Measurements from ENCODE around the gene PCID2.

The PCID2 gene

DNA sequence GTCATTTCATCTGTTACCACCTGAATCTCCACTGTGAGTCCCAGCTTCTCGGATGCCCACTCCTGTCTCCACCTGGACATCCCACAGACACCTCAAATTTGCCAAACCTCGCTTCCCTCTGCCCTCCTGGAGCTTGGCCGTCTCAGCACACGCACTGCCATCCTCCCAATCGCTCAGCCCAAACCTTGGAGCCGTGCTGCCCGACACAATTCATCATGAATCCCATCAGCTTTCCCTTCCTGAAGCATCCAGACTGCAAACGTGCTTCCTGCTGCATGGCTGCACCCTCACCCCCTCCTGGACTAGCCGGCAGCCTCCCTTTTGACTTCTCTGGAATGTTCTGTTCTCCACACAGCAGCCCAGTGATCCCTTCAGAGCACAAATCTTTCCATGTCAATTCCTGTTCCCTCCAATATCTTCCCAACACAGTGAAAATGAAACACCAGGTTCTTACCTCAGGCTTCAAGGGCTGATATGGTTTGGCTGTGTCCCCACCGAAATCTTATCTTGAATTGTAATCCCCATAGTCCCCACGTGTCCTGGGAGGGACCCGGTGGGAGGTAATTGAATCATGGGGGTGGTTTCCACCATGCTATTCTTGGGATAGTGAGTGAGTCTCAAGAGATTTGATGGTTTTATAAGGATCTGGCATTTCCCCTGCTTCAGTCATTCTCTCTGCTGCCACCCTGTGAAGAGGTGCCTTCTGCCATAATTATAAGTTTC is 51.1 kb downstream of the PCID2 start:
- peaks cover 23% of the 10 kb centered on the region for H3K27me3 ChIP-seq (ENCODE audit: control insufficient read depth, insufficient read depth, low read length)
- H3K36me3 ChIP-seq (ENCODE audit: control insufficient read depth, insufficient read depth, low read length) = no peaks in the 10 kb centered on the region
- peaks cover 19% of the 10 kb centered on the region for H3K4me1 ChIP-seq (ENCODE audit: control insufficient read depth, insufficient read depth, low read length)
- no peak overlapping the region for H3K4me3 ChIP-seq (ENCODE audit: low read length)
- H3K9ac ChIP-seq (ENCODE audit: low read length) = no peak overlapping the region
- H3K9me3 ChIP-seq (ENCODE audit: control insufficient read depth, low read length) = no peaks in the 10 kb centered on the region

DNA sequence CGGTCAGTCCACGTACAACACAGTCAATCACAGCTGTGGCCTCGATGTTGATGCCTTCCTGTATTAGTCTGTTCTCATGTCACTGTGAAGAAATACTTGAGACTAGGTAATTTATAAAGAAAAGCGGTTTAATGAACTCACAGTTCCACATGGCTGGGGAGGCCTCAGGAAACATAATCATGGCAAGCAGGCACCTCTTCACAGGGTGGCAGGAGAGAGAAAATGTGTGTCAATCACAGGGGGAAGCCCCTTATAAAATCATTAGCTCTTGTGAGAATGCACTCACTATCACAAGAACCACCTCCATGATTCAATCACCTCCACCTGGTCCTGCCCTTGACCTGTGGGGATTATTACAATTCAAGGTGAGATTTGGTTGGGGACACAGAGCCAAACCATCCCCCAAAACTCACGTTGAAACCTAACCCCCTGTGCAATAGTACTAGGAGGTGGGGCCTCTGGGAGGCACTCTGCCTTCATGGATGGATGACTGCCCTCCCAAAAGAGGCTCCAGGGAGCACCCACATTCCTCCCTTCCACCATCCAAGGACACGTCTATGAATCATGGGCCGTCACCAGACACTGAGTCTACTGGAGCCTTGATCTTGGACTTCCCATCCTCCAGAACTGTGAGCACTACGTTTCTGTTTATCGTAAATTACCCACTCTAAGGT is 52.4 kb downstream of the PCID2 start:
- H3K9ac ChIP-seq (ENCODE audit: low read length) = no peak overlapping the region

DNA sequence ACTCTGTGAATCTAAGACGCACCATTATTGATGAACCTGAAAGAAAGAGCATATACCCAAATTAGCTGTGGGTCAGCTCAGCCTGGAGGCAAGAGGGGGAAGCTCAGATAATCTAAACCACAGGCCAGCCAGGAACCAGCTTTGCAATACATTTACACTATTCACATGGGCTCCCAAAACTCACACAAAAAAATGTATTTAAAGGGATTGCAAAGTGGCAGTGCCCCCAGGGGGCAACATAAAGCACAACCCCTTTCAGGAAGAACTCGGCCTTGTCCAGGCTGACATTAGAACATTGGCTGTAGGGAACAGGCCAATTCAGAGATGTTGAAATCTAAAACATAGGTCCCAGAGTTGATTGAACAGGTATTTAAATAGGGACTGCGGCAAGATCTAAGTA is 53.3 kb downstream of the PCID2 start:
- no peak overlapping the region for H3K9ac ChIP-seq (ENCODE audit: low read length)
- peaks cover 24% of the 10 kb centered on the region for H3K27me3 ChIP-seq (ENCODE audit: control insufficient read depth, insufficient read depth, low read length)
- H3K9me3 ChIP-seq (ENCODE audit: control insufficient read depth, low read length) = no peaks in the 10 kb centered on the region
- no peak overlapping the region for H3K4me3 ChIP-seq (ENCODE audit: low read length)
- peaks cover 20% of the 10 kb centered on the region for H3K4me1 ChIP-seq (ENCODE audit: control insufficient read depth, insufficient read depth, low read length)
- no peaks in the 10 kb centered on the region for H3K36me3 ChIP-seq (ENCODE audit: control insufficient read depth, insufficient read depth, low read length)

More for the DNA sequence above, 52.4 kb downstream of the PCID2 start:
- peaks cover 20% of the 10 kb centered on the region for H3K4me1 ChIP-seq (ENCODE audit: control insufficient read depth, insufficient read depth, low read length)
- H3K36me3 ChIP-seq (ENCODE audit: control insufficient read depth, insufficient read depth, low read length) = no peaks in the 10 kb centered on the region
- H3K27me3 ChIP-seq (ENCODE audit: control insufficient read depth, insufficient read depth, low read length) = peaks cover 25% of the 10 kb centered on the region
- H3K9me3 ChIP-seq (ENCODE audit: control insufficient read depth, low read length) = no peaks in the 10 kb centered on the region
- no peak overlapping the region for H3K4me3 ChIP-seq (ENCODE audit: low read length)

DNA sequence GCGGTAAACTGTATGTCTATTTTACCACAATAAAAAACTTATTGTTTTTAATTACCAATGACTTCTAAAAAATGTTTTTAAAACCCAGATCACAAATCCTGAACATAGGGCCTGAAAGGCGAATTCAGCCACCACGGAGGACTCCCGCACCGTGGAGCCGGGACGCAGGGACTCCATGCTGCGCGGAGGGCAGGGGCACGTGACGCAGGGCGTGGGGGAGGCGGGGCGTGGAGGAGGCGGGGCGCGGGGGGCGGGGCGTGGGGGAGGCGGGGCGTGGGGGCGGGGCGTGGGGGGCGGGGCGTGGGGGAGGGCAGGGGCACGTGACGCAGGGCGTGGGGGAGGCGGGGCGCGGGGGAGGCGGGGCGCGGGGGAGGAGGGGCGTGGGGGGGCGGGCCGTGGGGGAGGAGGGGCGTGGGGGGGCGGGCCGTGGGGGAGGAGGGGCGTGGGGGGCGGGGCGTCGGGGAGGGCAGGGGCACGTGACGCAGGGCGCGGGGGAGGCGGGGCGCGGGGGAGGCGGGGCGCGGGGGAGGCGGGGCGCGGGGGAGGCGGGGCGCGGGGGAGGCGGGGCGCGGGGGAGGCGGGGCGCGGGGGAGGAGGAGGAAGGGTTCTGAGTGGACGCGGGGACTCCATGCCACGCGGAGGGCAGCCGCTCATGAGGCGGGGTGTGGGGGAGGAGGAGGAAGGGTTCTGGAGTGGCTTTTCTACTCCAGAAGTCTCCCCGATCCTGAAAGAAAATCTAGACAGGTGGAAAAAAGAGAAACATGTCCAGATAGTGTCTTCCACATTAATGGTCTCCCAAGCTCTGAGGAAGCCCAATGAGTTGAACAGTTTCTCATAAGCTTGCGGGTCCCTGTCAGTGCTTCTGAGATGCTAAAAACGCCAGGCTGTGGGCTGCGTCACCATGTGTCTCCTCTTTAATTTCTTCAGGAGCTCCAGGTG is 54.4 kb downstream of the PCID2 start:
- Histone ChIP-seq H3K36me3 (ENCODE audit: control insufficient read depth, insufficient read depth, low read length) (no peaks in the 10 kb centered on the region), H3K9ac (ENCODE audit: low read length) (peak overlapping the region; percentile 70), H3K27me3 (ENCODE audit: control insufficient read depth, insufficient read depth, low read length) (peaks cover 21% of the 10 kb centered on the region), H3K9me3 (ENCODE audit: control insufficient read depth, low read length) (no peaks in the 10 kb centered on the region), H3K4me3 (ENCODE audit: low read length) (peak overlapping the region; percentile 55), H3K4me1 (ENCODE audit: control insufficient read depth, insufficient read depth, low read length) (peaks cover 20% of the 10 kb centered on the region)

DNA sequence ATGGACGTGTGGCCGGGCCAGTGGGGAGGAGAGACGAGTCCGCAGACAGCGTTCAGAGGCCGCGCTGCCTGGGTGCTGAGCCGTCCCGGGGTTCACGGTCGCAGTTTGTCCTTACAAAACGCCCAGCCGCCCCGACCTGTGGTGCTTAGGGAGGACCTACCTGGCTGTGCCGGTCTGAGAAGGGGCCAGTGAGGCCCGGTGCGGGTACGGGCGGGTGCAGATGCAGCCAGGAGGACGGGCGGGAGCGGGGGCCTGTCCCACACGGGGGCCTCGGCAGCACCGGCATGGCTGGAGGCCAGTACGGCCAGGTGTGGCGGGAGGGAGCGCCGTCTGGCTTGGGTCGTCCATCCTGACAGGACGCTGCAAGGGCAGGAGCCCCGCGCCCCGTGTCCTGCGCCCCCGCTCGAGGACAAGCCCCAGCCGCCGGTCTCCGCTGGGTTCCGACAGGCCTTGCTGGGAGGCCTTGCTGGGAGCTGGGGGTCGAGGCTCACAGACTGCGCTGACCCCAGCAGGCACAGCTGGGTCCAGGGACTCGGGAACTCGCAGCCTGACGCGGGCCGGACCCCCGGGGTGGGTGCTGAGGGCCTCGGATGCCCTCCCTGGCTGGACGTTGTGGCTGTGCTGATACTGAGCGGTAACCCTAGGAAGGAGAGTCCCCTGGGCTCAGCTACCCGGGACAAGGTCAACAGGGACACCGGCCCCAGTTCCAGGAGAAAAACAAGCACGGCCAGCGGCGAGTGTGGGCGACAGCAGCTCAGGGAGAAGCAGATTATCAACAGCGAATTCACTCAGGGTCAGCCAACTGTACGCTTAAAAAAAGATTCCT is 55.3 kb downstream of the PCID2 start:
- H3K4me1 ChIP-seq (ENCODE audit: control insufficient read depth, insufficient read depth, low read length) = peaks cover 18% of the 10 kb centered on the region
- H3K27me3 ChIP-seq (ENCODE audit: control insufficient read depth, insufficient read depth, low read length) = peaks cover 21% of the 10 kb centered on the region
- H3K36me3 ChIP-seq (ENCODE audit: control insufficient read depth, insufficient read depth, low read length) = no peaks in the 10 kb centered on the region
- peak overlapping the region; percentile 55 for H3K4me3 ChIP-seq (ENCODE audit: low read length)
- H3K9me3 ChIP-seq (ENCODE audit: control insufficient read depth, low read length) = no peaks in the 10 kb centered on the region
- peak overlapping the region; percentile 70 for H3K9ac ChIP-seq (ENCODE audit: low read length)

DNA sequence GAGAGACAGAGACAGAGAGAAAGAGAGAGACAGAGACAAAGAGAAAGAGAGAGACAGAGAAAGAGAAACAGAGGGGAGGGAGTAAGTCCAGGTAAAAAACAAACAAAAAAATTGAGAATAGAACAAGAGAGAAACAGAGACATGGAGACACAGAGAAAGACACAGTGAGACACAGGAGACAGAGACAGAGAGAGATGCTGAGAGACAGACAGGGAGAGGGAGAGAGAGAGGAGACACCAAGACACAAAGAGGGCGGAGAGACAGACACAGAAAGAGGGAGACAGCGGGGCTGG is 55.8 kb downstream of the PCID2 start:
- peaks cover 14% of the 10 kb centered on the region for H3K4me1 ChIP-seq (ENCODE audit: control insufficient read depth, insufficient read depth, low read length)
- H3K9ac ChIP-seq (ENCODE audit: low read length) = peak overlapping the region; percentile 70
- H3K4me3 ChIP-seq (ENCODE audit: low read length) = no peak overlapping the region
- H3K27me3 ChIP-seq (ENCODE audit: control insufficient read depth, insufficient read depth, low read length) = peaks cover 21% of the 10 kb centered on the region
- no peaks in the 10 kb centered on the region for H3K9me3 ChIP-seq (ENCODE audit: control insufficient read depth, low read length)
- no peaks in the 10 kb centered on the region for H3K36me3 ChIP-seq (ENCODE audit: control insufficient read depth, insufficient read depth, low read length)

DNA sequence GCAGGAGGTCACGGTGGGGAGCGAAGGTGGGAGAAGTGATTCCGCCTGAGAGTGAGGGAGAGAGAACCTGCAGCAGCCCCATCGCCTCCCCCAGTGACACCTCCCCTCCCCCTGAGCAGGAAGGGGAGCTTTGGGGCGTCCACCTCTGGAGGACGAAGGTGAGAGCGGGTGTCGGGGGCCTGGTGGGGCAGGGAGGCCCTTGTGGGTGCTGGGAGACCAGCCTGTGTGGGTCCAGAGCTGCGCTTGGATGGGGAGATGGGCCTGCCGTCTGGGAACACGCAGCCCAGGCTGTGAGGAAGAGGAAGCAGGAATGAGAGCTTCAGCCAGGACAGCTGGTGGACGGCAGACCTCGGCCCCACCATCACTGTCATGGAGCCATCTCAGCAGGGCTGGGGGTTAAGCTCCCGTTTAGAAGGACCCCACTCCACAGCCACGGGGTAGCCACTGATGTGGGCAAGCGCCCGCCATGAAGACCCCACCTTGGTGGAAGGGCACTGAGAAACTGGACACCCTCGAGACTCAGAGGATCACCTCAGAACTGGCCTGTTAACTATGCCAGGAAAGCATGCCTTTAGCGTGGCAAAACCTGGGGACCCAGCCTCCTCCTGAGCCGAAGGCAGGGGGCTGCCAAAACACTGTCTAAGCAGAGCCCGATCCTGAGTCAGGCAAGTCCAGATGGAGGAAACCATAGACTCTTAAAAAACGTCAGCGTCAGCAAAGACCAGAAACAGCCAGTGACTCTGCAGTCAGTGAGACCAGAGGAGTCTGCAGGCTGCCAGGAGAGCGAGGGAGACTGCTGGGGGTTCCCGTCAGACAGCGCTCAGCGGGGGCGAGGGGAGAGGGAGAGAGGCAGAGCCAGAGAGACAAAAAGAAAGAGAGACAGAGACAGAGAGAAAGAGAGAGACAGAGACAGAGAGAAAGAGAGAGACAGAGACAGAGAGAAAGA is 56.5 kb downstream of the PCID2 start:
- Histone ChIP-seq H3K4me1 (ENCODE audit: control insufficient read depth, insufficient read depth, low read length) (peaks cover 14% of the 10 kb centered on the region), H3K4me3 (ENCODE audit: low read length) (no peak overlapping the region), H3K27me3 (ENCODE audit: control insufficient read depth, insufficient read depth, low read length) (peaks cover 21% of the 10 kb centered on the region), H3K9ac (ENCODE audit: low read length) (no peak overlapping the region), H3K9me3 (ENCODE audit: control insufficient read depth, low read length) (no peaks in the 10 kb centered on the region), H3K36me3 (ENCODE audit: control insufficient read depth, insufficient read depth, low read length) (no peaks in the 10 kb centered on the region)

DNA sequence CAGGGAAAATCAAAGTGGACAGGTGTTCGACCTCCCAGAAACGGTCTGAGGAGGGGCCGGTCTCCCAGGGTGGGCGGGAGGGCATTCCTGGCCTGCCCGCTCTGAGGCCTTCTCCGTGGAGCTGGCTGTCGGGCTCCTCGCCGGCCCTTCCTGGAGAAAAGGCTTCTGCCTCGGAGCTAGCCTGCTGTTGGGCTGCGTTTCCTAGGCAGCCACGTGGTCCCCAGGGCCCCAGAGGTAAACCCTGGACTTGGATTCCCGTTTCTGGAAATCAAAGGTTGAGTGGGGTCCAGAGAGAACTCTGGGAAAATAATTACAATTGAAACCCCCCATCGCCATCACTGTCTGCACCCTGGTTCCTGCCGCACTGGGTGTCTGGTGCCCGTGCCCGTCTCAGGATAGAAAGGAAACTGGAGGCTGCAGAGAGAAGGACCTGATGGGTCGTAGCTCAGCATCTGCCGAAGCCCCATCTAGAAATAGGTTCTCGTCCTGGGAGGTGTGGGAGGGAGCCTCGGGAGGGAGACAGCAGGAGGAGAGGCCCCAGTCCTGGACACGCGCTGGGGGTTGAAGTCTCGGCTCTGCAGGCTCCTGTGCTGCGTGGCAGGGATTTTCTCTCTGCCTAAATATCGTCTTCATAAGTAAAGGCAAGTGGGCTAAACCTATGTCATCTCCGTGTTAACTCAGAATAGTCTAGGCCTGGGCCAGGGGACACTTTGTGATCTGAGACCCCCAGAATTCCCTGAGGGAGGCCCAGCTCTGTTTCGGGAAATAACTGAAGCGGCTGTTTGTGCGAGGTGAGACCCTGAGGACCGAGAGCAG is 57.7 kb downstream of the PCID2 start:
- Histone ChIP-seq H3K4me3 (ENCODE audit: low read length) (no peak overlapping the region), H3K9me3 (ENCODE audit: control insufficient read depth, low read length) (no peaks in the 10 kb centered on the region), H3K36me3 (ENCODE audit: control insufficient read depth, insufficient read depth, low read length) (no peaks in the 10 kb centered on the region), H3K27me3 (ENCODE audit: control insufficient read depth, insufficient read depth, low read length) (peaks cover 21% of the 10 kb centered on the region), H3K9ac (ENCODE audit: low read length) (no peak overlapping the region), H3K4me1 (ENCODE audit: control insufficient read depth, insufficient read depth, low read length) (peaks cover 14% of the 10 kb centered on the region)

DNA sequence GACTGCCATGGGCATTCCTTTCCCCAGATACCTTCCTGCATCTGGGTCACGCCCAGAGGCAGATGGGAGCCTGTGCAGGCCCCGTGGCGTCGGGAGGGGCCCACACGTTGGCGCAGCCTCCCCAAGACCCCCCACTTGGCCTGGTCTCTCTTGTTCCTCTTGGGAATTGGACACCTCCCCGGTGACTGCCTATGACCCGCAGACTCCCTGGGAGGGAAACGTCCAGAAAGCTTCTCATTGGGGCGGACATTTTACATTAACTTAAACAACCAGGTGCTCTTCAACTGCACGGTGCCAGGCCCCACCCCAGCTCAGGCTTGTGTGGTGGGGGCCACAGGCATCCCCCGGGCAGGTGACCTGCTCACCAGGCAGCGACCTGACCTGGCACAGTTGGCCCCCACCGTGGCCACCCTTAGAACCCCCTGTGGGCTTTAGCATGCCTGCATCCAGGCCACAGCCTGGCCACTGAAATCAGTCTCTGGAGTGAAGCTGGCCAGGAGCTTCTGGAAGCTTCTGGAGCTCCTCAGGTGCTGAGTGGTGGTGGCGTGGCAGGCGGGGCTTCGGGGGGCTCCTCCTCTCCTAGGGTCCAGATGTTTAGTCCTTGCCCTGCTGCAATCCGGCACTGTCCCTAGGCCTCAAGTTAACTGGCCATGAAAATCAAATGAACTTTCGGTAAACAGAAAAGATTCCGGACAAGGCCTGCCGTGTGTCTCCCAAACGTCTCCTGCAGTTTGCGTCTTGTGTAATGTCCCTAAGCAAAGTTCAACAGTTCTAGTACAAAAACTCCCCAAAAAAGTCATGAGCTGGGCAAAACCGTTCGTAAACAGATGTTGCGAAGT is 58.5 kb downstream of the PCID2 start:
- H3K4me1 ChIP-seq (ENCODE audit: control insufficient read depth, insufficient read depth, low read length) = peaks cover 14% of the 10 kb centered on the region
- no peaks in the 10 kb centered on the region for H3K9me3 ChIP-seq (ENCODE audit: control insufficient read depth, low read length)
- peaks cover 21% of the 10 kb centered on the region for H3K27me3 ChIP-seq (ENCODE audit: control insufficient read depth, insufficient read depth, low read length)
- no peak overlapping the region for H3K4me3 ChIP-seq (ENCODE audit: low read length)
- H3K9ac ChIP-seq (ENCODE audit: low read length) = no peak overlapping the region
- no peaks in the 10 kb centered on the region for H3K36me3 ChIP-seq (ENCODE audit: control insufficient read depth, insufficient read depth, low read length)

All from mucosa of stomach (tissue), 1 donor.